HG03442 (cell line): ENCODE data around the gene PSMC3.
A peak's percentile ranks its signal among the peaks of the same experiment; 100 is the strongest.

Experiments
- ATAC-seq: cut with Tn5 transposase; IDR thresholded peaks from one replicate; pipeline ENCODE4 v1.9.1; 2021; ENCODE audit warnings: mild to moderate bottlenecking, moderate library complexity; ENCODE audit not compliant: unreplicated experiment

PSMC3 gene

GRCh38 chr11:47377571-47378009 lies 48.6 kb downstream of the PSMC3 start:
- ATAC-seq: no peak

- ATAC-seq: no peak
Observed at GRCh38 chr11:47376525-47377371, 49.5 kb downstream of the PSMC3 start.

- no peak for ATAC-seq
Observed at GRCh38 chr11:47376107-47376524, 50.1 kb downstream of the PSMC3 start.

- no peak for ATAC-seq
Observed at GRCh38 chr11:47375546-47376085, 50.6 kb downstream of the PSMC3 start.

- no peak for ATAC-seq
Observed at GRCh38 chr11:47375020-47375419, 51.2 kb downstream of the PSMC3 start.

GRCh38 chr11:47374720-47375019 lies 51.6 kb downstream of the PSMC3 start:
- no peak for ATAC-seq

GRCh38 chr11:47373876-47374719 lies 52.1 kb downstream of the PSMC3 start:
- peak; percentile 24 for ATAC-seq

GRCh38 chr11:47372422-47372821 lies 53.8 kb downstream of the PSMC3 start:
- ATAC-seq: no peak

GRCh38 chr11:47369676-47370075 lies 56.6 kb downstream of the PSMC3 start:
- ATAC-seq: no peak
